ENCODE data around the gene TEX9.

GRCh38 chr15:56425976-56426375 lies 60.8 kb downstream of the TEX9 start:
- TF ChIP-seq CTCF (IDR thresholded peaks at IDR 0.05; ENCODE audit: insufficient read depth, low read depth, low read length) (no peak), EZH2 (IDR thresholded peaks at IDR 0.05; ENCODE audit: insufficient read depth, low read length) (no peak)

Data from astrocyte (in vitro differentiated cells and primary cell).